Measurements from ENCODE around the gene SAMSN1. TPM values are rescaled to one million over a fixed set of nuclear protein-coding genes. Genes with fewer than 3 reads are reported as not detected.
A peak's percentile ranks its signal among the peaks of the same experiment; 100 is the strongest.

SAMSN1 gene
- total and polyA plus RNA-seq, 9 of the 15 experiments (the other 6 are each of a cell fraction or from before 2014, with no cell fraction given), result 101 to 223 (median 159) TPM

- TF ChIP-seq ZBTB12 (CRISPR knock-in tag; IDR thresholded peaks at IDR 0.05) (no peak), ZNF263 (CRISPR knock-in tag; IDR thresholded peaks at IDR 0.05; ENCODE audit: borderline replicate concordance) (no peak), HMBOX1 (IDR thresholded peaks at IDR 0.05) (peak; percentile 76), ZNF134 (CRISPR knock-in tag; conservative IDR thresholded peaks at IDR 0.05) (no peak), FOXO4 (CRISPR knock-in tag; IDR thresholded peaks at IDR 0.05) (no peak), TAF7 (tag; IDR thresholded peaks at IDR 0.05) (no peak), NFXL1 (CRISPR knock-in tag; IDR thresholded peaks at IDR 0.05) (no peak), ZNF431 (CRISPR knock-in tag; IDR thresholded peaks at IDR 0.05) (no peak), MTA1 (IDR thresholded peaks at IDR 0.05; ENCODE audit: borderline replicate concordance) (no peak), MIER1 (IDR thresholded peaks at IDR 0.05; ENCODE audit: low read depth) (no peak), OTX1 (CRISPR knock-in tag; IDR thresholded peaks at IDR 0.05) (no peak), NCOA4 (IDR thresholded peaks at IDR 0.05; ENCODE audit: partially characterized antibody) (no peak), ETV5 (CRISPR knock-in tag; IDR thresholded peaks at IDR 0.05; ENCODE audit: low read depth) (peak; percentile 68; the same call in 1 of the 2 replicates), SRSF3 (IDR thresholded peaks at IDR 0.05; ENCODE audit: insufficient read depth, low read length) (no peak), ZBTB43 (CRISPR knock-in tag; IDR thresholded peaks at IDR 0.05) (no peak), SMARCE1 (IDR thresholded peaks at IDR 0.05) (peak; percentile 60), SNIP1 (IDR thresholded peaks at IDR 0.05; ENCODE audit: low read depth) (no peak), MTA2 (IDR thresholded peaks at IDR 0.05; ENCODE audit: low read depth) (peak; percentile 28; the same call in 1 of the 2 replicates), CBX3 (IDR thresholded peaks at IDR 0.05; ENCODE audit: borderline replicate concordance in 1 of 2, low read length in 2 of 2) (no peak), ZNF174 (CRISPR knock-in tag; IDR thresholded peaks at IDR 0.05) (no peak), PRMT5 (CRISPR knock-in tag; IDR thresholded peaks at IDR 0.05) (no peak)
- TF ChIP-seq, protein P1, sequence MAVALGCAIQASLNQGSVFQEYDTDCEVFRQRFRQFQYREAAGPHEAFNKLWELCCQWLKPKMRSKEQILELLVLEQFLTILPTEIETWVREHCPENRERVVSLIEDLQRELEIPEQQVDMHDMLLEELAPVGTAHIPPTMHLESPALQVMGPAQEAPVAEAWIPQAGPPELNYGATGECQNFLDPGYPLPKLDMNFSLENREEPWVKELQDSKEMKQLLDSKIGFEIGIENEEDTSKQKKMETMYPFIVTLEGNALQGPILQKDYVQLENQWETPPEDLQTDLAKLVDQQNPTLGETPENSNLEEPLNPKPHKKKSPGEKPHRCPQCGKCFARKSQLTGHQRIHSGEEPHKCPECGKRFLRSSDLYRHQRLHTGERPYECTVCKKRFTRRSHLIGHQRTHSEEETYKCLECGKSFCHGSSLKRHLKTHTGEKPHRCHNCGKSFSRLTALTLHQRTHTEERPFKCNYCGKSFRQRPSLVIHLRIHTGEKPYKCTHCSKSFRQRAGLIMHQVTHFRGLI (CRISPR knock-in tag; IDR thresholded peaks at IDR 0.05), result no peak
- TF ChIP-seq, protein P2, sequence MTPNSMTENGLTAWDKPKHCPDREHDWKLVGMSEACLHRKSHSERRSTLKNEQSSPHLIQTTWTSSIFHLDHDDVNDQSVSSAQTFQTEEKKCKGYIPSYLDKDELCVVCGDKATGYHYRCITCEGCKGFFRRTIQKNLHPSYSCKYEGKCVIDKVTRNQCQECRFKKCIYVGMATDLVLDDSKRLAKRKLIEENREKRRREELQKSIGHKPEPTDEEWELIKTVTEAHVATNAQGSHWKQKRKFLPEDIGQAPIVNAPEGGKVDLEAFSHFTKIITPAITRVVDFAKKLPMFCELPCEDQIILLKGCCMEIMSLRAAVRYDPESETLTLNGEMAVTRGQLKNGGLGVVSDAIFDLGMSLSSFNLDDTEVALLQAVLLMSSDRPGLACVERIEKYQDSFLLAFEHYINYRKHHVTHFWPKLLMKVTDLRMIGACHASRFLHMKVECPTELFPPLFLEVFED (CRISPR knock-in tag; conservative IDR thresholded peaks at IDR 0.05), result no peak
These were observed 54.8 kb downstream of the SAMSN1 start (continued) for GRCh38 chr21:14491269-14491681.

Measured in K562 (cell line).